Activated T-cell treated with anti-CD3 and anti-CD28 coated beads for 48 hours (primary cell): ENCODE results near the gene IRX5.

Experiments
- DNase-seq: peaks from one replicate; pipeline ENCODE4 v3.0.0-alpha.2; 2020; ENCODE audit warnings: low read depth

Gene IRX5

GRCh38 chr16:54930005-54930868 lies at the start of gene IRX5:
Gene IRX5 (plus strand): TSS chr16:54930865. CDS start chr16:54931199, 334 bp downstream.
- peak; percentile 42 for DNase-seq

- DNase-seq, result no peak
Observed at GRCh38 chr16:54882556-54882955, 48.1 kb upstream of the IRX5 start.

GRCh38 chr16:54883358-54883757 lies 47.3 kb upstream of the IRX5 start:
- DNase-seq, result no peak

GRCh38 chr16:54886078-54886477 lies 44.6 kb upstream of the IRX5 start:
- no peak for DNase-seq

- no peak for DNase-seq
Observed at GRCh38 chr16:54890381-54890780, 40.3 kb upstream of the IRX5 start.

GRCh38 chr16:54891346-54891745 lies 39.3 kb upstream of the IRX5 start:
- DNase-seq, result no peak

GRCh38 chr16:54892981-54893380 lies 37.7 kb upstream of the IRX5 start:
- DNase-seq, result no peak

GRCh38 chr16:54897930-54898329 lies 32.7 kb upstream of the IRX5 start:
- no peak for DNase-seq

- DNase-seq, result no peak
Observed at GRCh38 chr16:54901606-54902005, 29.1 kb upstream of the IRX5 start.

GRCh38 chr16:54903047-54903446 lies 27.6 kb upstream of the IRX5 start:
- no peak for DNase-seq

GRCh38 chr16:54911079-54911478 lies 19.6 kb upstream of the IRX5 start:
- DNase-seq, result no peak

GRCh38 chr16:54912720-54913119 lies 17.9 kb upstream of the IRX5 start:
- DNase-seq, result no peak

GRCh38 chr16:54921206-54921824 lies 9.3 kb upstream of the IRX5 start:
- no peak for DNase-seq

- no peak for DNase-seq
Observed at GRCh38 chr16:54923055-54923473, 7.6 kb upstream of the IRX5 start.

GRCh38 chr16:54923988-54924387 lies 6.7 kb upstream of the IRX5 start:
- no peak for DNase-seq

- DNase-seq, result no peak
Observed at GRCh38 chr16:54926166-54926838, 4.4 kb upstream of the IRX5 start.

- no peak for DNase-seq
Observed at GRCh38 chr16:54927125-54928015, 3.3 kb upstream of the IRX5 start.

GRCh38 chr16:54928016-54928356 lies 2.7 kb upstream of the IRX5 start:
- no peak for DNase-seq

- DNase-seq, result peak; percentile 39
Observed at GRCh38 chr16:54928411-54929089, 2.1 kb upstream of the IRX5 start.

- peak; percentile 96 for DNase-seq
Observed at GRCh38 chr16:54929090-54930004, 1.3 kb upstream of the IRX5 start.

GRCh38 chr16:54930869-54931119 lies 129 bp downstream of the IRX5 start:
- DNase-seq, result no peak
